IMR-90 (cell line): ENCODE measurements around the gene USP32. TPM values are rescaled to one million over a fixed set of nuclear protein-coding genes. Genes with fewer than 3 reads are reported as not detected.

Experiments
- ATAC-seq: fragments of 200-7000 bp; cut with Tn5 transposase; 2 replicates; pipeline ENCODE4 v1.9.1; 2020; ENCODE audit warnings: low read depth, mild to moderate bottlenecking, moderate library complexity
- BruUV-seq: library from RNA; stranded (reverse); fragments of 400-500 nt; replicated peaks from 2 replicates; lab custom pipeline; 2021; lab: Mats Ljungman, UMichigan
- CTCF ChIA-PET: fragments of 300-600 bp; formaldehyde crosslinking; extraction: SDS; loops from one replicate; lab custom pipeline; 2021; ENCODE audit warnings: antibody characterized with exemption; lab: Yijun Ruan, JAX
- POLR2A ChIA-PET: fragments of 300-600 bp; sonication (Branson Sonifier 250); formaldehyde crosslinking; loops from one replicate; lab custom pipeline; 2022; ENCODE audit warnings: antibody characterized with exemption; ENCODE audit not compliant: unreplicated experiment; lab: Charles Lee
- DNase-seq: peaks from one replicate; pipeline ENCODE4 v3.0.0; 2013
- H2AFZ ChIP-seq: replicated peaks from 2 replicates; pipeline ENCODE3; 2013; ENCODE audit warnings: low read length, mild to moderate bottlenecking; ENCODE audit not compliant: poor library complexity
- H2AK5ac ChIP-seq: 2 replicates; pipeline ENCODE4 v1.6.1; 2013; ENCODE audit warnings: low read depth, low read length, inconsistent platforms
- H2AK9ac ChIP-seq: replicated peaks from 2 replicates; pipeline ENCODE3; 2013; ENCODE audit warnings: mild to moderate bottlenecking, low read depth, low read length, moderate library complexity; ENCODE audit not compliant: poor library complexity
- H2BK120ac ChIP-seq: 2 replicates; pipeline ENCODE4 v1.6.1; 2013; ENCODE audit warnings: low read depth, low read length, inconsistent platforms
- H2BK15ac ChIP-seq: 3 replicates; pipeline ENCODE4 v1.6.1; 2013; ENCODE audit warnings: low read depth, low read length, inconsistent platforms
- H2BK20ac ChIP-seq: 2 replicates; pipeline ENCODE4 v1.6.1; 2013; ENCODE audit warnings: low read depth, mild to moderate bottlenecking, inconsistent platforms, low read length, moderate library complexity
- H2BK5ac ChIP-seq: 2 replicates; pipeline ENCODE4 v1.6.1; 2013; ENCODE audit warnings: mild to moderate bottlenecking, low read depth, low read length, inconsistent platforms; ENCODE audit not compliant: poor library complexity, severe bottlenecking
- H3K14ac ChIP-seq: replicated peaks from 2 replicates; pipeline ENCODE4 v1.6.1; 2013; ENCODE audit warnings: low read depth, low read length, inconsistent platforms
- H3K18ac ChIP-seq: 2 replicates; pipeline ENCODE4 v1.6.1; 2013; ENCODE audit warnings: low read depth, low read length, control low read depth
- H3K23ac ChIP-seq: 2 replicates; pipeline ENCODE4 v1.6.1; 2013; ENCODE audit warnings: low read depth, low read length, inconsistent platforms
- H3K27ac ChIP-seq: 2 replicates; pipeline ENCODE4 v1.5.1; 2013; ENCODE audit warnings: mild to moderate bottlenecking, control low read depth, low read length; ENCODE audit not compliant: insufficient read depth
- H3K27me3 ChIP-seq: 2 replicates; pipeline ENCODE4 v1.6.1; 2013; ENCODE audit warnings: low read length; ENCODE audit not compliant: control insufficient read depth, insufficient read depth
- H3K36me3 ChIP-seq: 2 replicates; pipeline ENCODE4 v1.6.1; 2013; ENCODE audit warnings: low read length, mixed read lengths; ENCODE audit not compliant: control insufficient read depth, insufficient read depth
- H3K4ac ChIP-seq: 2 replicates; pipeline ENCODE4 v1.6.1; 2013; ENCODE audit warnings: low read depth, low read length, inconsistent platforms
- H3K4me1 ChIP-seq: 2 replicates; pipeline ENCODE4 v1.6.1; 2013; ENCODE audit warnings: low read length, mixed read lengths; ENCODE audit not compliant: control insufficient read depth, insufficient read depth
- H3K4me2 ChIP-seq: 2 replicates; pipeline ENCODE4 v1.6.1; 2013; ENCODE audit warnings: low read depth, mild to moderate bottlenecking, control low read depth, low read length, moderate library complexity
- H3K4me3 ChIP-seq: 2 replicates; pipeline ENCODE4 v1.5.1; 2013; ENCODE audit warnings: low read depth, mild to moderate bottlenecking, control low read depth, low read length, moderate library complexity; ENCODE audit not compliant: insufficient read depth
- H3K56ac ChIP-seq: 2 replicates; pipeline ENCODE4 v1.6.1; 2013; ENCODE audit warnings: low read length, inconsistent platforms; ENCODE audit not compliant: insufficient read depth; ENCODE audit errors: extremely low read depth
- H3K79me1 ChIP-seq, 2 experiments: 2 replicates each; pipeline ENCODE4 v1.6.1; 2013; ENCODE audit warnings: low read length in 2 of 2, inconsistent platforms in 1 of 2, low read depth in 1 of 2
- H3K9ac ChIP-seq: 2 replicates; pipeline ENCODE4 v1.6.1; 2013; ENCODE audit warnings: low read depth, low read length, control low read depth
- H3K9me1 ChIP-seq: 2 replicates; pipeline ENCODE4 v1.6.1; 2013; ENCODE audit warnings: low read length, inconsistent platforms; ENCODE audit not compliant: insufficient read depth
- H3K9me3 ChIP-seq: 2 replicates; pipeline ENCODE4 v1.6.1; 2013; ENCODE audit warnings: low read length; ENCODE audit not compliant: control insufficient read depth, insufficient read depth
- H4K20me1 ChIP-seq: 2 replicates; pipeline ENCODE4 v1.6.1; 2013; ENCODE audit warnings: low read length, inconsistent platforms; ENCODE audit not compliant: insufficient read depth
- H4K5ac ChIP-seq: 2 replicates; pipeline ENCODE4 v1.6.1; 2013; ENCODE audit warnings: mild to moderate bottlenecking, low read depth, low read length, control low read depth
- H4K8ac ChIP-seq, 2 experiments: 2 replicates each; pipeline ENCODE4 v1.6.1; 2013; ENCODE audit warnings: low read depth in 2 of 2, low read length in 2 of 2, control low read depth in 1 of 2, inconsistent platforms in 1 of 2
- H4K91ac ChIP-seq: 2 replicates; pipeline ENCODE4 v1.6.1; 2013; ENCODE audit warnings: low read depth, low read length, inconsistent platforms; ENCODE audit not compliant: insufficient read depth
- CEBPB ChIP-seq: IDR thresholded peaks from 2 replicates; pipeline ENCODE4 v1.6.1; 2012; ENCODE audit warnings: low read depth, low read length, improper control_type of control experiment
- CHD1 ChIP-seq: IDR thresholded peaks from 2 replicates; pipeline ENCODE4 v1.6.1; 2012; ENCODE audit warnings: low read depth, low read length, improper control_type of control experiment
- FOS ChIP-seq: fragments of 150-350 bp; IDR thresholded peaks from 2 replicates; pipeline ENCODE4 v1.6.1; 2016; ENCODE audit warnings: low read depth, low read length
- MXI1 ChIP-seq: IDR thresholded peaks from 2 replicates; pipeline ENCODE4 v1.6.1; 2012; ENCODE audit warnings: low read depth, mild to moderate bottlenecking, low read length, moderate library complexity, borderline replicate concordance
- NFE2L2 ChIP-seq: fragments of 150-350 bp; IDR thresholded peaks from 2 replicates; pipeline ENCODE4 v1.6.1; 2016; ENCODE audit warnings: low read depth, mild to moderate bottlenecking, low read length
- RAD21 ChIP-seq: IDR thresholded peaks from 2 replicates; pipeline ENCODE4 v1.6.1; 2012; ENCODE audit warnings: low read length, improper control_type of control experiment
- RFX5 ChIP-seq: IDR thresholded peaks from 2 replicates; pipeline ENCODE4 v1.8.0; 2012; ENCODE audit warnings: low read depth, mild to moderate bottlenecking, low read length, moderate library complexity
- SMC3 ChIP-seq: fragments of 150-350 bp; IDR thresholded peaks from 2 replicates; pipeline ENCODE4 v1.6.1; 2016; ENCODE audit warnings: low read depth, mild to moderate bottlenecking, antibody characterized with exemption, low read length, moderate library complexity
- WGBS, 2 experiments: methylation state at CpG; one replicate each; pipeline versions ENCODE4 v1.1.5 to v1.1.7; 2013; ENCODE audit warnings: missing lambda C conversion rate in 2 of 2; ENCODE audit not compliant: insufficient read length in 1 of 2; ENCODE audit errors: extremely low coverage in 2 of 2; 5-methylcytosine and 5-hydroxymethylcytosine counted together
- dilution Hi-C: fragments of 300-500 bp; cut with HindIII; formaldehyde crosslinking; loops from one replicate; pipeline ENCODE4 v1.14.3; 2018; ENCODE audit warnings: low sequenced_read_pairs; ENCODE audit not compliant: unreplicated experiment
- in situ Hi-C: fragments of 300-500 bp; cut with MboI; formaldehyde crosslinking; loops from 3 replicates; pipeline ENCODE4 v1.14.3; 2019; ENCODE audit warnings: low sequenced_read_pairs, inconsistent platforms, mixed read lengths
- intact Hi-C: fragments of 100-400 bp; cut with micrococcal nuclease; formaldehyde crosslinking; loops from 2 replicates; pipeline ENCODE4 v1.10.0; 2022
- polyA plus RNA-seq, 3 experiments: library from polyadenylated mRNA; depleted of rRNA; stranded (reverse); fragments of >200 nt; gene quantifications; 2 replicates each; pipeline ENCODE4 v1.2.3, GENCODE V29; 2012; ENCODE audit warnings: low replicate concordance in 1 of 3
- total RNA-seq: library from RNA; depleted of rRNA; stranded (reverse); fragments of >200 nt; gene quantifications from 2 replicates; pipeline ENCODE4 v1.2.3, GENCODE V29; 2012
- TF ChIP-seq, protein P1 (sequence below): conservative IDR thresholded peaks from 2 replicates; pipeline ENCODE4 v1.5.1; 2012; ENCODE audit warnings: mild to moderate bottlenecking, low read depth, low read length, improper control_type of control experiment

The USP32 gene
- total and polyA plus RNA-seq, 2 of the 4 experiments (the other 2 are of a cell fraction): 16.8 to 46.8 TPM

DNA sequence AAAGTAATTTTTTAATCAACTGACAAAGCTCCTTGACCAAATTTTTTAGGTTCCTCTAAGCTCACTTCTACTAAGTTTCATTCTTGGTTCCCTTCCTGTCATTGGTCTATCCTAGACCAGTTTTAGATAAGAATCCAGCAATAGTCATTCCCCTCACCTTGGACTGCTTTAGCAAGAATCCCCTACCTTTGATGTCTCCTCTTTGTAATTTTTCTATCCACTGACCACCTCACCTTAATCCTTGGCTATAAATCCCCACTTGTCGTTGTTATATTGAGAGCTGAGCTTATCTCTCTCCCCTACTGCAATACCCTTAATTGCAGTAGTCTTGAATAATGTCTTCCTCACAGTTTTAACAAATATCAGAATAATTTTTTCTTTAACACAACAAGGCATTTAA is 107.2 kb downstream of the USP32 start:
- Histone ChIP-seq H3K4me3 (no peak overlapping the region), H3K14ac (no peak overlapping the region), H3K56ac (no peak overlapping the region), H3K4me1 (no peaks in the 10 kb centered on the region), H3K18ac (no peak overlapping the region), H3K79me1 (peaks cover 8 to 17% of the 10 kb centered on the region in 2 experiments; a peak in 3 of 4 replicates), H3K27ac (no peak overlapping the region), H3K27me3 (no peaks in the 10 kb centered on the region), H2BK120ac (no peak overlapping the region), H3K9me3 (no peaks in the 10 kb centered on the region), H2BK15ac (no peak overlapping the region), H4K91ac (no peak overlapping the region), H4K5ac (no peak overlapping the region), H3K36me3 (peaks cover 10% of the 10 kb centered on the region), H2BK20ac (no peak overlapping the region), H2AK5ac (no peak overlapping the region), H3K4me2 (no peak overlapping the region), H4K20me1 (peaks cover 3% of the 10 kb centered on the region; the same call in 1 of the 2 replicates), H2AK9ac (no peak overlapping the region), H3K9ac (no peak overlapping the region), H4K8ac (no peak overlapping the region), H3K4ac (no peak overlapping the region), H3K23ac (no peak overlapping the region), H2AFZ (no peak overlapping the region), H2BK5ac (no peak overlapping the region), H3K9me1 (no peaks in the 10 kb centered on the region)
- BruUV-seq: no TSS peak
- TF ChIP-seq MXI1 (no peak), FOS (no peak), CHD1 (no peak), CEBPB (no peak), SMC3 (no peak), RFX5 (no peak), NFE2L2 (no peak), RAD21 (no peak)
- TF ChIP-seq, protein P1, sequence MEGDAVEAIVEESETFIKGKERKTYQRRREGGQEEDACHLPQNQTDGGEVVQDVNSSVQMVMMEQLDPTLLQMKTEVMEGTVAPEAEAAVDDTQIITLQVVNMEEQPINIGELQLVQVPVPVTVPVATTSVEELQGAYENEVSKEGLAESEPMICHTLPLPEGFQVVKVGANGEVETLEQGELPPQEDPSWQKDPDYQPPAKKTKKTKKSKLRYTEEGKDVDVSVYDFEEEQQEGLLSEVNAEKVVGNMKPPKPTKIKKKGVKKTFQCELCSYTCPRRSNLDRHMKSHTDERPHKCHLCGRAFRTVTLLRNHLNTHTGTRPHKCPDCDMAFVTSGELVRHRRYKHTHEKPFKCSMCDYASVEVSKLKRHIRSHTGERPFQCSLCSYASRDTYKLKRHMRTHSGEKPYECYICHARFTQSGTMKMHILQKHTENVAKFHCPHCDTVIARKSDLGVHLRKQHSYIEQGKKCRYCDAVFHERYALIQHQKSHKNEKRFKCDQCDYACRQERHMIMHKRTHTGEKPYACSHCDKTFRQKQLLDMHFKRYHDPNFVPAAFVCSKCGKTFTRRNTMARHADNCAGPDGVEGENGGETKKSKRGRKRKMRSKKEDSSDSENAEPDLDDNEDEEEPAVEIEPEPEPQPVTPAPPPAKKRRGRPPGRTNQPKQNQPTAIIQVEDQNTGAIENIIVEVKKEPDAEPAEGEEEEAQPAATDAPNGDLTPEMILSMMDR: no peak
- WGBS, 2 experiments: no CpG with 5 or more reads among the region's 1 CpG
- ATAC-seq (no peak), DNase-seq (no peak)
- dilution Hi-C loops: no loop called here
- in situ Hi-C loops: no loop called here
- intact Hi-C loops: no loop called here
- POLR2A ChIA-PET: no interaction called here
- CTCF ChIA-PET: interaction anchor here (1.2 kb wide), 1 partner anchor 9 kb away, joined by 3 read pairs; no protein-coding TSS in a partner anchor
